Measurements from ENCODE around the gene KCNA10.

- TF ChIP-seq REST (IDR thresholded peaks at IDR 0.05; ENCODE audit: insufficient read depth in 1 of 2, low read depth in 2 of 2, low read length in 2 of 2) (no peak), POLR2AphosphoS5 (IDR thresholded peaks at IDR 0.05; ENCODE audit: low read depth, low read length) (no peak), SIN3A (IDR thresholded peaks at IDR 0.05; ENCODE audit: borderline replicate concordance, insufficient read depth, low read length) (no peak), TAF1 (IDR thresholded peaks at IDR 0.05; ENCODE audit: borderline replicate concordance, insufficient read depth, low read length) (no peak)
These were observed 22.9 kb downstream of the KCNA10 start for GRCh38 chr1:110495926-110496600.

All from PFSK-1 (cell line).